ENCODE data around the gene CACNA1C.
A peak's percentile ranks its signal among the peaks of the same experiment; 100 is the strongest.
"Not testable (repeated sequence)": the region's sequence is repeated elsewhere in the genome, so short reads cannot be mapped to it uniquely, and the experiment has no call there.

The CACNA1C gene

GRCh38 chr12:2666846-2667245 lies 614.1 kb downstream of the CACNA1C start:
- DNase-seq, result no peak

- DNase-seq, result no peak
These were observed 615.1 kb downstream of the CACNA1C start for GRCh38 chr12:2667716-2668440.

GRCh38 chr12:2668816-2669215 lies 616.0 kb downstream of the CACNA1C start:
- no peak for DNase-seq

GRCh38 chr12:2669560-2669959 lies 616.8 kb downstream of the CACNA1C start:
- no peak for DNase-seq

GRCh38 chr12:2672863-2673262 lies 620.1 kb downstream of the CACNA1C start:
- no peak for DNase-seq

GRCh38 chr12:2673966-2674810 lies 621.4 kb downstream of the CACNA1C start:
- DNase-seq, result peak in 1 of 2 donors; percentile 4

- no peak for DNase-seq
These were observed 623.0 kb downstream of the CACNA1C start for GRCh38 chr12:2675776-2676175.

GRCh38 chr12:2677142-2677880 lies 624.5 kb downstream of the CACNA1C start:
- no peak for DNase-seq

- no peak for DNase-seq
These were observed 625.6 kb downstream of the CACNA1C start for GRCh38 chr12:2678426-2678825.

GRCh38 chr12:2679068-2679815 lies 626.5 kb downstream of the CACNA1C start:
- no peak for DNase-seq

GRCh38 chr12:2679816-2680675 lies 627.3 kb downstream of the CACNA1C start:
- no peak for DNase-seq

- DNase-seq, result no peak
These were observed 627.9 kb downstream of the CACNA1C start for GRCh38 chr12:2680676-2681039.

GRCh38 chr12:2681450-2682205 lies 628.8 kb downstream of the CACNA1C start:
- no peak for DNase-seq

GRCh38 chr12:2682296-2683251 lies 629.8 kb downstream of the CACNA1C start:
- peak; percentile 27 to 47 for DNase-seq

GRCh38 chr12:2683283-2684025 lies 630.7 kb downstream of the CACNA1C start:
- no peak for DNase-seq

- DNase-seq, result not testable (repeated sequence)
These were observed 631.2 kb downstream of the CACNA1C start for GRCh38 chr12:2684026-2684325.

GRCh38 chr12:2685620-2686279 lies 633.0 kb downstream of the CACNA1C start:
- DNase-seq, result not testable (repeated sequence)

GRCh38 chr12:2686280-2686646 lies 633.5 kb downstream of the CACNA1C start:
- no peak for DNase-seq

- DNase-seq, result no peak
These were observed 634.3 kb downstream of the CACNA1C start for GRCh38 chr12:2687058-2687457.

Data from inflammatory macrophage treated with lipopolysaccharide for 1 hour (primary cell).